SK-MEL-5 (cell line): Measurements from ENCODE around the gene TNFRSF1B. TPM values are rescaled to one million over a fixed set of nuclear protein-coding genes. Genes with fewer than 3 reads are reported as not detected.
"Not testable (repeated sequence)": the region's sequence is repeated elsewhere in the genome, so short reads cannot be mapped to it uniquely, and the experiment has no call there.

Source experiments
- DNase-seq: peaks from one replicate; pipeline ENCODE4 v3.0.0-alpha.2; 2016; ENCODE audit warnings: low read depth, low spot score
- in situ Hi-C: cut with HindIII; loops from 2 replicates; pipeline ENCODE4 v1.10.0; 2016; ENCODE audit warnings: low sequenced_read_pairs, high pct_unique_total_duplicates, low pct_unique_long_range_greater_than_20kb
- total RNA-seq: library from RNA; depleted of rRNA; stranded (reverse); fragments of >200 nt; shearing (Covaris generic); gene quantifications from 2 replicates; pipeline ENCODE4 v1.2.3, GENCODE V29; 2014

TNFRSF1B gene
- total RNA-seq, 1 experiment from 2014 or later: 4.4 TPM

DNA sequence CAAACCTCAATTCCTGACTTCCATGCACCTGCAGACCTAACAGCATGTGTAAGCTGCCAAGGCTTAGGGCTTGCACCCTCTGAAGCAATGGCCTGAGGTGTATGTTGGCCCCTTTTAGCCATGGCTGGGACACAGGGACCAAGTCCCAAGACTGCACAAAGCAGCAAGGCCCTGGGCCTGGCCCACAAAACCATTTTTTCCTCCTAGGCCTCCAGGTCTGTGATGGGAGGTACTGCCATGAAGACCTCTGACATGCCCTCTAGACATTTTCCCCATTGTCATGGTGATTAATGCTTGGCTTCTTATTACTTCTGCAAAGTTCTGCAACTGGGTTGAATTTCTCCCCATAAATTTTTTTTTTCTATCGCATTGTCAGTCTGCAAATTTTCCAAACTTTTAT lies 55.9 kb downstream of the TNFRSF1B start:
- not testable (repeated sequence) for DNase-seq

GRCh38 chr1:12224092-12224491 lies 57.3 kb downstream of the TNFRSF1B start:
- DNase-seq, in situ Hi-C loops: not testable (repeated sequence)

More for the DNA sequence above, 55.9 kb downstream of the TNFRSF1B start:
- in situ Hi-C loops: not testable (repeated sequence)

GRCh38 chr1:12228979-12229378 lies 62.2 kb downstream of the TNFRSF1B start:
- in situ Hi-C loops: no loop called here

DNA sequence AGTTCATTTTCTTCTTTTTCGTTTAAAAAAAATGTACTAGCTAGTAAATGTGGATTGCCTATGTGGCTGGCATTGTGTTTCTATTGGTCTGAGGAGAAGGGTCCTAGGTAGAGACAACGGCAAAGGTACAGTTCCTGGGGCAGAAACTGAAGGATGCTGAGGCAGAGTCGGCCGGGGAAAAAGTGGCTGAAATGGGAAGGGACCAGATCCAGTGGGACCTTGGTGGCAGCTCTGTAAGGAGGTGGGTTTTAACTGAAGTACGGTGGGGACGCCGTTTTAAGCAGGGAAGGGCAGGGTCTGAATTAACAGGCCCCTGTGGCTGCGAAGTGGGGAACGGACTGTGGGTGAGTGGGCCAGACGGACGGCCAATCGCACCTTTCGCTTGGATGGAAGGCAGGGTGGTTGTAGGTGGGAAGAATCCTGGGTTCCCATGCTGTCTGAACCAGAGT lies 62.6 kb downstream of the TNFRSF1B start:
- in situ Hi-C loops: no loop called here
- DNase-seq: no peak

More at GRCh38 chr1:12228979-12229378, 62.2 kb downstream of the TNFRSF1B start:
- DNase-seq: no peak

DNA sequence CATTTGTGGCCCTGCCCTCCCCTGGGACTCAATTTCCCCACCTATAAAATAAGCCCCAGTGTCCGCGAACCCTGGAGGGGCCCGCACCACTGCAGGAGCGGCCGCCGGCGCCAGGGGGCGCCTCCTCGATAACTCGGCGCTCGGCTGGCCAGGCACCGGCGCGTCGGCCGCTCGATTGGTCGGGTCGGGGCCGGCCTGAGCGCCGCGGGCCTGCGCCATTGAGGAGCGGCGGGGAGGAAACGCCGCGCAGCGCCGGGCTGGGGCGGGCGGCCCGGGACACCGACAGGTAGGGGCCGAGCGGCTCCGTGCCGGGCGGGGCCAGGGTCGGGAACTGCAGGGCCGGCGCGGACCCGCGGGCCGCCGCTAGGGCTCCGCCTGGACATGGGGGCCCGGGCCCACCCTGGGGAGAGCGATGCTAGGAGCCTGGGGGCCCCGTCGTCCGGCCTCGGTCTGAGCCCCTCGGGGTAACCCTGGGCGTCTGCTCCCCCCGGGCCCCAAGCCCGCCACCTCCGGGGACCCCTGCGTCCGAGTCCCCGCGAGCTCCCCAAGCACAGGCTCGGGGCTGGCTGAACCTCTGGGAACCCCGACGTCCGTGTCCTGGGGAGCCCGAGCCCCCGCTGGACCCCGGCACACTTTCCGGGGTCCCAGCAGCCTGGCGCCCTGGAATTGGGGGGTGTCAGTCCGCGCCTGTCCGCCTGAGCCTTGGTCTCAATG lies 63.2 kb downstream of the TNFRSF1B start, which contains the start of gene VPS13D:
Gene VPS13D (plus strand): TSS at position 196 of the 714 bp plus-strand sequence. CDS start 4,237 bp downstream, outside the sequence.
- peak; percentile 72 for DNase-seq
- in situ Hi-C loops: no loop called here

DNA sequence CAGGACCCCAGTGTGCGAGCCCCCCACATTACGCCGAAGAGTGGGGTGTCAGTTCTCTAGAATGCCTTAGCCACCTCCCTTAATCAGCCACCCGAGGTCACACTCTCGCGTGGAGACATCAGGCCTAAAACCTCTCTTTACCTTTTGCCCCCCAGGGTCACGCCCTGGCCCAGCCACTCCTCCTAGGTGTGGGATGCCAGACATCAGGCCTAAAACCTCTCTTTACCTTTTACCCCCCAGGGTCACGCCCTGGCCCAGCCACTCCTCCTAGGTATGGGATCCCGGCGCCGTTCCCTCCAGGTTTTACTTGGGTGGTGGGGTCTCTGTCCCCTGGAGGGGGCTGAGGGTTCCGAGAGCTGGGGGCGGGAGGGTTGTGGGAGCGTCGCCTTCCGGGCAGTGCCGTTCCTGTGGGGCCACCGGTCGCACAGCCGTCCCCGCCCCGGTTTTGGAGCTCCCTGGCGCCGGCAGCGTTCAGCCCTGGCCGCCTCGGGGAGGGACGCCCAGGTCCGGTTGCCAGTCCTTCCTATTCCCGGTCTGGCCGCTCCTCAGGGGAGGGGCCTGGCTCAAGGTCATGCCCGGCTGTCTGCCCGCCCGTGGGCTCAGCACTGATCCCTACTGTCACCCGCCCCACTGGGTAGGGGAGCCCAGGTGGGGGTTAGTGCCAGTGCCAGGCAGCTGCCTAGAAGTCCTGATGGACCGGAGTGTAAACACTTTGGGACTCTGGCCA lies 63.9 kb downstream of the TNFRSF1B start:
- DNase-seq: peak; percentile 31
- in situ Hi-C loops: no loop called here

GRCh38 chr1:12231276-12231595 lies 64.4 kb downstream of the TNFRSF1B start:
- no peak for DNase-seq
- in situ Hi-C loops: no loop called here

DNA sequence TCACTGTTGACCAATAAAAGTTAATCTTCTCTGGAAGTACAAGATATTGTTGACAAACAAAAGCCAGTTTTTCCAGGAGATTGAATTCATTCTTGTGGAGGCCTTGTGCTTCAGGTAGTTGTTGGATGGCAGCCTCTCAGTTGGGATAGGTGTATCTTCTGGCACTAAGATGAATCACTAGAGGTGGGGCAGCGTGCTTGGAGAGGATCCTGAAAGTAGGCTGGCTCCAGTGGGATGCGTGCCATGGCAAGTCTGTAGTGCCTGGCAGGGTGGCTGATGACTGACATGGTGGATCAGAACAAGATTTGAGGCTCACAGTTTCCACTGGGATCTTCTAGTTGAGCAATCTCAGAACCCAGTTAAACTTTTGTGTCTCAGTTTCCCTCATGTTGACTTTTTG lies 65.4 kb downstream of the TNFRSF1B start:
- no peak for DNase-seq
- in situ Hi-C loops: no loop called here

GRCh38 chr1:12244078-12244477 lies 77.3 kb downstream of the TNFRSF1B start:
- DNase-seq: peak; percentile 44
- in situ Hi-C loops: no loop called here

GRCh38 chr1:12244585-12244984 lies 77.8 kb downstream of the TNFRSF1B start:
- in situ Hi-C loops: no loop called here
- no peak for DNase-seq

GRCh38 chr1:12245116-12245515 lies 78.3 kb downstream of the TNFRSF1B start:
- DNase-seq: no peak
- in situ Hi-C loops: no loop called here

GRCh38 chr1:12245733-12246132 lies 78.9 kb downstream of the TNFRSF1B start:
- DNase-seq: no peak
- in situ Hi-C loops: no loop called here

- in situ Hi-C loops: no loop called here
Measured at GRCh38 chr1:12246584-12246983, 79.8 kb downstream of the TNFRSF1B start.

GRCh38 chr1:12249181-12249580 lies 82.4 kb downstream of the TNFRSF1B start:
- DNase-seq: no peak
- in situ Hi-C loops: no loop called here

More at GRCh38 chr1:12246584-12246983, 79.8 kb downstream of the TNFRSF1B start:
- no peak for DNase-seq

GRCh38 chr1:12249748-12250147 lies 83.0 kb downstream of the TNFRSF1B start:
- no peak for DNase-seq
- in situ Hi-C loops: no loop called here

- in situ Hi-C loops: no loop called here
- DNase-seq: no peak
Measured at GRCh38 chr1:12251442-12251841, 84.7 kb downstream of the TNFRSF1B start.

- no peak for DNase-seq
- in situ Hi-C loops: no loop called here
Measured at GRCh38 chr1:12255913-12256312, 89.1 kb downstream of the TNFRSF1B start.

DNA sequence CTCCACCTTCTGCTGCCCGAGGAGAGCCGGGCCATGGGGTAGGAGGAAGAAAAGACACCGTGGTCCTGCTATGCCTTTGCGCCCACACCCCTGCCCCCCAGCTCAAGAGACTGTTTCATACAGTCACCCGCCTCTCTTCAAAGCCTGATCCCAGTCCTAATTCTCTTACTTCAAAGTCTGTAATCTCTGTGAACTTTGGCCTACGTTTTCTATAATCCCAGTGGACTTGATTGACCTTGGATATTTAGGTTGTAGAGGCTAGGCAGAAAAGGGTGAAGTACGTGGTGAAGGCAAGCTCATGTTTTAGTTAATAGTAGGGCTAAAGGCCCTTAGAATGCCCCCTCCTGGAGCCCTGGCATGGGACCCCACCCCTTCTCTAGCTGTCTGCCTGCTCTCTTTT lies 91.5 kb downstream of the TNFRSF1B start:
- in situ Hi-C loops: no loop called here

More for the DNA sequence above, 91.5 kb downstream of the TNFRSF1B start:
- no peak for DNase-seq
